Trophoblast cell (in vitro differentiated cells and primary cell): ENCODE data around the gene LBP.

Source experiments
- DNase-seq, 2 donors: peaks; one replicate each; pipeline ENCODE4 v3.0.0-alpha.2; 2016
- H2AFZ ChIP-seq: 2 replicates; pipeline ENCODE4 v1.6.1; 2013; ENCODE audit warnings: low read length, moderate library complexity, mild to moderate bottlenecking; ENCODE audit not compliant: insufficient read depth, poor library complexity
- H2AK5ac ChIP-seq: 2 replicates; pipeline ENCODE4 v1.6.1; 2013; ENCODE audit warnings: mild to moderate bottlenecking, low read length
- H2BK120ac ChIP-seq: 2 replicates; pipeline ENCODE4 v1.6.1; 2013; ENCODE audit warnings: low read length, mild to moderate bottlenecking, moderate library complexity; ENCODE audit not compliant: insufficient read depth, poor library complexity
- H2BK12ac ChIP-seq: 2 replicates; pipeline ENCODE4 v1.6.1; 2013; ENCODE audit warnings: mild to moderate bottlenecking, low read length, moderate library complexity
- H2BK5ac ChIP-seq: 2 replicates; pipeline ENCODE4 v1.6.1; 2013; ENCODE audit warnings: low read length, low read depth, moderate library complexity, mild to moderate bottlenecking; ENCODE audit not compliant: poor library complexity
- H3K14ac ChIP-seq: 2 replicates; pipeline ENCODE4 v1.6.1; 2013; ENCODE audit warnings: mild to moderate bottlenecking, low read length
- H3K18ac ChIP-seq: 2 replicates; pipeline ENCODE4 v1.6.1; 2013; ENCODE audit warnings: mild to moderate bottlenecking, low read length
- H3K23ac ChIP-seq: 2 replicates; pipeline ENCODE4 v1.6.1; 2013; ENCODE audit warnings: low read length
- H3K27ac ChIP-seq: 2 replicates; pipeline ENCODE4 v1.5.1; 2013; ENCODE audit warnings: low read depth, mild to moderate bottlenecking, inconsistent platforms, low read length, moderate library complexity
- H3K27me3 ChIP-seq: 2 replicates; pipeline ENCODE4 v1.6.1; 2013; ENCODE audit warnings: inconsistent platforms, mild to moderate bottlenecking, low read length, moderate library complexity; ENCODE audit not compliant: insufficient read depth
- H3K36me3 ChIP-seq, 2 experiments: 1 replicate in 1 of 2; 2 replicates in 1 of 2; pipeline ENCODE4 v1.6.1; 2013; ENCODE audit warnings: low read length in 2 of 2, mild to moderate bottlenecking in 2 of 2, moderate library complexity in 1 of 2; ENCODE audit not compliant: insufficient read depth in 2 of 2, control insufficient read depth in 1 of 2
- H3K4ac ChIP-seq: 2 replicates; pipeline ENCODE4 v1.6.1; 2013; ENCODE audit warnings: low read depth, mild to moderate bottlenecking, low read length, moderate library complexity
- H3K4me1 ChIP-seq, 2 experiments: 1 replicate in 1 of 2; 2 replicates in 1 of 2; pipeline ENCODE4 v1.6.1; 2013; ENCODE audit warnings: low read length in 2 of 2, mild to moderate bottlenecking in 2 of 2, moderate library complexity in 1 of 2; ENCODE audit not compliant: insufficient read depth in 2 of 2, control insufficient read depth in 1 of 2
- H3K4me2 ChIP-seq: 2 replicates; pipeline ENCODE4 v1.6.1; 2013; ENCODE audit warnings: inconsistent platforms, mild to moderate bottlenecking, low read length, moderate library complexity
- H3K4me3 ChIP-seq: 2 replicates; pipeline ENCODE4 v1.5.1; 2013; ENCODE audit warnings: mild to moderate bottlenecking, low read depth, low read length, inconsistent platforms
- H3K79me1 ChIP-seq: one replicate; pipeline ENCODE4 v1.6.1; 2013; ENCODE audit warnings: low read length
- H3K79me2 ChIP-seq: 2 replicates; pipeline ENCODE4 v1.6.1; 2013; ENCODE audit warnings: low read length, mild to moderate bottlenecking; ENCODE audit not compliant: control insufficient read depth, insufficient read depth, poor library complexity
- H3K9ac ChIP-seq: 2 replicates; pipeline ENCODE4 v1.6.1; 2013; ENCODE audit warnings: mild to moderate bottlenecking, low read length
- H3K9me3 ChIP-seq: 2 replicates; pipeline ENCODE4 v1.6.1; 2013; ENCODE audit warnings: low read depth, mild to moderate bottlenecking, control low read depth, inconsistent platforms, low read length; ENCODE audit not compliant: insufficient read depth
- H4K12ac ChIP-seq: 2 replicates; pipeline ENCODE4 v1.6.1; 2013; ENCODE audit warnings: low read depth, mild to moderate bottlenecking, low read length, moderate library complexity
- H4K8ac ChIP-seq: 2 replicates; pipeline ENCODE4 v1.6.1; 2013; ENCODE audit warnings: low read depth, mild to moderate bottlenecking, low read length, moderate library complexity
- H4K91ac ChIP-seq: one replicate; pipeline ENCODE4 v1.6.1; 2013; ENCODE audit warnings: low read depth, mild to moderate bottlenecking, low read length, moderate library complexity
- WGBS: extraction: QIAGEN DNeasy Blood & Tissue Kit; methylation state at CpG from one replicate; pipeline ENCODE4 v1.1.7; 2013; ENCODE audit warnings: missing lambda C conversion rate; ENCODE audit not compliant: insufficient read length, insufficient coverage; ENCODE audit errors: extremely low coverage; 5-methylcytosine and 5-hydroxymethylcytosine counted together

Gene LBP

GRCh38 chr20:38308047-38308438 lies 38.2 kb upstream of the LBP start:
- H3K23ac ChIP-seq = no peak overlapping the region
- H3K79me1 ChIP-seq = no peaks in the 10 kb centered on the region

GRCh38 chr20:38308447-38308846 lies 37.8 kb upstream of the LBP start:
- DNase-seq = no peak
- H2AK5ac ChIP-seq = no peak overlapping the region
- H4K12ac ChIP-seq = no peak overlapping the region
- no peak overlapping the region for H3K18ac ChIP-seq
- no peaks in the 10 kb centered on the region for H3K9me3 ChIP-seq
- H3K27ac ChIP-seq = no peak overlapping the region
- H3K23ac ChIP-seq = no peak overlapping the region
- H2BK120ac ChIP-seq = no peak overlapping the region
- H3K4me2 ChIP-seq = no peak overlapping the region
- no peak overlapping the region for H2BK5ac ChIP-seq
- no peak overlapping the region for H3K4ac ChIP-seq
- no peak overlapping the region for H2AFZ ChIP-seq
- no peak overlapping the region for H4K8ac ChIP-seq
- H3K14ac ChIP-seq = no peak overlapping the region
- no peaks in the 10 kb centered on the region for H3K27me3 ChIP-seq
- H2BK12ac ChIP-seq = no peak overlapping the region
- no peak overlapping the region for H3K9ac ChIP-seq
- no peak overlapping the region for H4K91ac ChIP-seq
- H3K79me1 ChIP-seq = no peaks in the 10 kb centered on the region
- H3K4me1 ChIP-seq = no peaks in the 10 kb centered on the region
- H3K36me3 ChIP-seq = no peaks in the 10 kb centered on the region
- no CpG with 5 or more reads among the region's 1 CpG for WGBS
- no peak overlapping the region for H3K4me3 ChIP-seq
- H3K79me2 ChIP-seq = no peaks in the 10 kb centered on the region

More at GRCh38 chr20:38308047-38308438, 38.2 kb upstream of the LBP start:
- Histone ChIP-seq H3K27me3 (no peaks in the 10 kb centered on the region), H2BK12ac (no peak overlapping the region), H3K9me3 (no peaks in the 10 kb centered on the region), H4K91ac (no peak overlapping the region), H3K4me3 (no peak overlapping the region), H3K4me2 (no peak overlapping the region), H3K27ac (no peak overlapping the region), H2AFZ (no peak overlapping the region), H2BK5ac (no peak overlapping the region), H3K4ac (no peak overlapping the region), H3K14ac (no peak overlapping the region), H4K8ac (no peak overlapping the region), H4K12ac (no peak overlapping the region), H3K9ac (no peak overlapping the region), H3K18ac (no peak overlapping the region), H3K36me3 (no peaks in the 10 kb centered on the region), H3K79me2 (no peaks in the 10 kb centered on the region), H2AK5ac (no peak overlapping the region), H3K4me1 (no peaks in the 10 kb centered on the region), H2BK120ac (no peak overlapping the region)
- WGBS = no CpG with 5 or more reads among the region's 4 CpGs
- DNase-seq = no peak

- H4K91ac ChIP-seq = no peak overlapping the region
- H3K4ac ChIP-seq = no peak overlapping the region
- no peak overlapping the region for H3K14ac ChIP-seq
- H3K23ac ChIP-seq = no peak overlapping the region
- H3K79me2 ChIP-seq = no peaks in the 10 kb centered on the region
- no peak overlapping the region for H3K9ac ChIP-seq
- no peaks in the 10 kb centered on the region for H3K36me3 ChIP-seq
- H3K9me3 ChIP-seq = no peaks in the 10 kb centered on the region
- WGBS = no CpG with 5 or more reads among the region's 3 CpGs
- no peak overlapping the region for H2AK5ac ChIP-seq
- no peak for DNase-seq
- no peak overlapping the region for H4K8ac ChIP-seq
- H3K27me3 ChIP-seq = no peaks in the 10 kb centered on the region
- no peak overlapping the region for H2AFZ ChIP-seq
- no peak overlapping the region for H3K27ac ChIP-seq
- no peak overlapping the region for H2BK12ac ChIP-seq
- no peak overlapping the region for H4K12ac ChIP-seq
- H3K4me3 ChIP-seq = no peak overlapping the region
- no peak overlapping the region for H3K18ac ChIP-seq
- no peaks in the 10 kb centered on the region for H3K79me1 ChIP-seq
- H3K4me1 ChIP-seq = no peaks in the 10 kb centered on the region
- no peak overlapping the region for H2BK120ac ChIP-seq
- H3K4me2 ChIP-seq = no peak overlapping the region
- no peak overlapping the region for H2BK5ac ChIP-seq
Measured at GRCh38 chr20:38311091-38311490, 35.2 kb upstream of the LBP start.

DNA sequence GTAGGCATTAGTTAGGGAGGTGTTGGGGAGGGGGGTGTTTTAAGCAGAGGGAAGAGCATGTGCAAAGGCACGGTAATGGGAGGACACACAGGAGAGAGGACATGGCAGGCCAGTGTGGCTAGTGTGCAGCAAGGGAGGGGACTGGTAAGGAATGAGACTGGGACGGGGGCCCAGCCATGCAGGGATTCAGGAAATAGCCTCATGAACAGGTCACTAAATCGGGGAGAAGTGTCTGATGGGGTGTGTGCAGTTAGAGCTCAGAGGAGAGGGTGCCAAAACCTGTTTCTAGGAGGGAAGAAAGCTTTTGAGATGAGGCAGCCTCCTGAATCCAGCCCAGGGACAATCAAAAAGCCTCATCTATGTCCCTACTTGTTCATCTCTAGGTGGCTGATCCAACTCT lies 34.8 kb upstream of the LBP start:
- no peaks in the 10 kb centered on the region for H3K79me2 ChIP-seq
- no peaks in the 10 kb centered on the region for H3K9me3 ChIP-seq
- no peak overlapping the region for H2BK12ac ChIP-seq
- no peak overlapping the region for H3K27ac ChIP-seq
- no peak for DNase-seq
- H3K23ac ChIP-seq = no peak overlapping the region
- H3K4ac ChIP-seq = no peak overlapping the region
- H3K4me1 ChIP-seq = no peaks in the 10 kb centered on the region
- no peak overlapping the region for H2BK120ac ChIP-seq
- H3K27me3 ChIP-seq = no peaks in the 10 kb centered on the region
- H3K36me3 ChIP-seq = no peaks in the 10 kb centered on the region
- H3K14ac ChIP-seq = no peak overlapping the region
- H4K8ac ChIP-seq = no peak overlapping the region
- H3K79me1 ChIP-seq = no peaks in the 10 kb centered on the region
- H3K4me3 ChIP-seq = no peak overlapping the region
- no peak overlapping the region for H3K9ac ChIP-seq
- no peak overlapping the region for H2AK5ac ChIP-seq
- H2BK5ac ChIP-seq = no peak overlapping the region
- no peak overlapping the region for H2AFZ ChIP-seq
- no CpG with 5 or more reads among the region's 3 CpGs for WGBS
- no peak overlapping the region for H3K4me2 ChIP-seq
- H4K91ac ChIP-seq = no peak overlapping the region
- no peak overlapping the region for H4K12ac ChIP-seq
- H3K18ac ChIP-seq = no peak overlapping the region
